ENCODE results near the gene HOXC5.
A peak's percentile ranks its signal among the peaks of the same experiment; 100 is the strongest.

DNA sequence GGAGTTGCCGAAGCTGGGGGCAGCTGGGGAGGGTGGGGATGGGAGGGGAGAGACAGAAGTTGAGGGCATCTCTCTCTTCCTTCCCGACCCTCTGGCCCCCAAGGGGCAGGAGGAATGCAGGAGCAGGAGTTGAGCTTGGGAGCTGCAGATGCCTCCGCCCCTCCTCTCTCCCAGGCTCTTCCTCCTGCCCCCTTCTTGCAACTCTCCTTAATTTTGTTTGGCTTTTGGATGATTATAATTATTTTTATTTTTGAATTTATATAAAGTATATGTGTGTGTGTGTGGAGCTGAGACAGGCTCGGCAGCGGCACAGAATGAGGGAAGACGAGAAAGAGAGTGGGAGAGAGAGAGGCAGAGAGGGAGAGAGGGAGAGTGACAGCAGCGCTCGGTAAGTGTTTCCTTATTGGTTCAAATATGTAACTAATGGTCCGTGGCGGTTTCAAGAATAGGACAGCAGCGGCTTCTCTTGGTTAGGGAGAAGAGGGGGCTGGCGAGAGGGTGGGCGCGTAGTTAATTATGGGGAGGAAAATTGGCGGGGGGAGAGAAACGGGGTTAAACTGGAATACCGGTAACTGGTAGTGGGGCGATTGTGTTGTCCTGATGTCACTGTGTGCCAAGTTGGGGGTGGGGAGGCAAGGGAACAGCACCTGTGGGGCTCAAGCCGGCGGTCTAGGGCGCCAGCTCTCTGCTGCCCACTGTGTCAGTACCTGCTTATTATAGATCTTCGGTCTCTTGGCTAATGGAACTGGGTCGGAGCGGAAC lies 15.6 kb upstream of the HOXC5 start:
- TF ChIP-seq, protein P1, sequence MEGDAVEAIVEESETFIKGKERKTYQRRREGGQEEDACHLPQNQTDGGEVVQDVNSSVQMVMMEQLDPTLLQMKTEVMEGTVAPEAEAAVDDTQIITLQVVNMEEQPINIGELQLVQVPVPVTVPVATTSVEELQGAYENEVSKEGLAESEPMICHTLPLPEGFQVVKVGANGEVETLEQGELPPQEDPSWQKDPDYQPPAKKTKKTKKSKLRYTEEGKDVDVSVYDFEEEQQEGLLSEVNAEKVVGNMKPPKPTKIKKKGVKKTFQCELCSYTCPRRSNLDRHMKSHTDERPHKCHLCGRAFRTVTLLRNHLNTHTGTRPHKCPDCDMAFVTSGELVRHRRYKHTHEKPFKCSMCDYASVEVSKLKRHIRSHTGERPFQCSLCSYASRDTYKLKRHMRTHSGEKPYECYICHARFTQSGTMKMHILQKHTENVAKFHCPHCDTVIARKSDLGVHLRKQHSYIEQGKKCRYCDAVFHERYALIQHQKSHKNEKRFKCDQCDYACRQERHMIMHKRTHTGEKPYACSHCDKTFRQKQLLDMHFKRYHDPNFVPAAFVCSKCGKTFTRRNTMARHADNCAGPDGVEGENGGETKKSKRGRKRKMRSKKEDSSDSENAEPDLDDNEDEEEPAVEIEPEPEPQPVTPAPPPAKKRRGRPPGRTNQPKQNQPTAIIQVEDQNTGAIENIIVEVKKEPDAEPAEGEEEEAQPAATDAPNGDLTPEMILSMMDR (IDR thresholded peaks at IDR 0.05), result no peak
- TF ChIP-seq EZH2 (IDR thresholded peaks at IDR 0.05; ENCODE audit: borderline replicate concordance, insufficient read depth, low read depth, low read length, poor library complexity, severe bottlenecking), result peak; percentile 65
